SK-N-MC (cell line): ENCODE measurements around the gene KCND2.

ENCODE experiments used
- EZH2 ChIP-seq: fragments of 200-600 bp; sonication (generic); IDR thresholded peaks from one replicate; pipeline ENCODE4 v1.6.1; 2017; ENCODE audit warnings: antibody characterized with exemption
- POLR2AphosphoS5 ChIP-seq: IDR thresholded peaks from 2 replicates; pipeline ENCODE4 v1.6.1; 2012; ENCODE audit warnings: mild to moderate bottlenecking, low read depth, low read length, borderline replicate concordance

DNA sequence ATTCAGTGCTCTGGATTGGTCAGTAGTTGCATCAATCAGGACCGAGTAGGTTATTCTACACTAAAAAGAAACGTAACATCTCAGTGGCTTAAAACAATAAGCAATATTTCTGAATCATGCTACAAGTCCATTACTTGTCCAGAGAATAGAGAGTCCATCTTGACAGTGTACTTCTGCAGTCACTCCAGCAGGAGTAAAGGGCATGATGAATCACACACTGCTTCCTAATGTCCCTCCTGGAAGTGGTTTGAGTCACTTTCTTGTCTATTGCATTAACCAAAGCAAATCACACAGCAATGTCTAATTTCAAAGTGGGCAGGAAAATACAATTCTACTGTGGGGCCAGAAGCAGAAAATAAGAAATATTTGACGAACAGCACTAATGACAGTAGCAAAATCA lies 460.2 kb downstream of the KCND2 start:
- TF ChIP-seq POLR2AphosphoS5 (no peak), EZH2 (no peak)
